ENCODE results near the gene VSTM2L.

VSTM2L gene

DNA sequence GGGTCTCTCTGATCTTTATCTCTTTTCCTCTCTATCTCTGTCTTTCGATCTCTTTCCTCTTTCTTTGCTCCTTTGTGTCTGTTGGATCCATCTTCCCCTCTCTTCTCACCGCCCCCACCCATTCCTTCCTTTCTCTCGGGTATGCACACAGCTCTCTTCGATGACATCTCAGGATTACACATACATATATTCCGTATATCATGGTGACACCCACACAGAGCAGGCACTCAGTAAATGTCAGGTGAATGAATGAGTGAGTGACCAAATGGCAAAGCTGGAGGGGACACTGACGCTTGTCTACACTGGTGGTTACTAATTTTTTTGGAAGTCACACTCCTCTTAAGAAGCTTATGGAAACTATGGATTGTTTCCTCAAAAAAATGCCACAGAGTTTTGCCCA, 9.9 kb downstream of the VSTM2L start:
- in situ Hi-C loops (cut with HindIII; ENCODE audit: low pct_ligation_motif_present, low sequenced_read_pairs) = loop anchor here (10.0 kb wide), 1 partner anchor 82 kb away; no protein-coding TSS in a partner anchor
- DNase-seq = no peak
- TF ChIP-seq, protein P1, sequence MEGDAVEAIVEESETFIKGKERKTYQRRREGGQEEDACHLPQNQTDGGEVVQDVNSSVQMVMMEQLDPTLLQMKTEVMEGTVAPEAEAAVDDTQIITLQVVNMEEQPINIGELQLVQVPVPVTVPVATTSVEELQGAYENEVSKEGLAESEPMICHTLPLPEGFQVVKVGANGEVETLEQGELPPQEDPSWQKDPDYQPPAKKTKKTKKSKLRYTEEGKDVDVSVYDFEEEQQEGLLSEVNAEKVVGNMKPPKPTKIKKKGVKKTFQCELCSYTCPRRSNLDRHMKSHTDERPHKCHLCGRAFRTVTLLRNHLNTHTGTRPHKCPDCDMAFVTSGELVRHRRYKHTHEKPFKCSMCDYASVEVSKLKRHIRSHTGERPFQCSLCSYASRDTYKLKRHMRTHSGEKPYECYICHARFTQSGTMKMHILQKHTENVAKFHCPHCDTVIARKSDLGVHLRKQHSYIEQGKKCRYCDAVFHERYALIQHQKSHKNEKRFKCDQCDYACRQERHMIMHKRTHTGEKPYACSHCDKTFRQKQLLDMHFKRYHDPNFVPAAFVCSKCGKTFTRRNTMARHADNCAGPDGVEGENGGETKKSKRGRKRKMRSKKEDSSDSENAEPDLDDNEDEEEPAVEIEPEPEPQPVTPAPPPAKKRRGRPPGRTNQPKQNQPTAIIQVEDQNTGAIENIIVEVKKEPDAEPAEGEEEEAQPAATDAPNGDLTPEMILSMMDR (IDR thresholded peaks at IDR 0.05; ENCODE audit: low read depth, low read length, missing control alignments) = no peak
- H3K27ac ChIP-seq = no peak overlapping the region
- no peaks in the 10 kb centered on the region for H3K36me3 ChIP-seq (replicated peaks)
- H3K27me3 ChIP-seq (replicated peaks) = peaks cover 34% of the 10 kb centered on the region
- H3K4me3 ChIP-seq (ENCODE audit: low read depth, low read length) = no peak overlapping the region

DNA sequence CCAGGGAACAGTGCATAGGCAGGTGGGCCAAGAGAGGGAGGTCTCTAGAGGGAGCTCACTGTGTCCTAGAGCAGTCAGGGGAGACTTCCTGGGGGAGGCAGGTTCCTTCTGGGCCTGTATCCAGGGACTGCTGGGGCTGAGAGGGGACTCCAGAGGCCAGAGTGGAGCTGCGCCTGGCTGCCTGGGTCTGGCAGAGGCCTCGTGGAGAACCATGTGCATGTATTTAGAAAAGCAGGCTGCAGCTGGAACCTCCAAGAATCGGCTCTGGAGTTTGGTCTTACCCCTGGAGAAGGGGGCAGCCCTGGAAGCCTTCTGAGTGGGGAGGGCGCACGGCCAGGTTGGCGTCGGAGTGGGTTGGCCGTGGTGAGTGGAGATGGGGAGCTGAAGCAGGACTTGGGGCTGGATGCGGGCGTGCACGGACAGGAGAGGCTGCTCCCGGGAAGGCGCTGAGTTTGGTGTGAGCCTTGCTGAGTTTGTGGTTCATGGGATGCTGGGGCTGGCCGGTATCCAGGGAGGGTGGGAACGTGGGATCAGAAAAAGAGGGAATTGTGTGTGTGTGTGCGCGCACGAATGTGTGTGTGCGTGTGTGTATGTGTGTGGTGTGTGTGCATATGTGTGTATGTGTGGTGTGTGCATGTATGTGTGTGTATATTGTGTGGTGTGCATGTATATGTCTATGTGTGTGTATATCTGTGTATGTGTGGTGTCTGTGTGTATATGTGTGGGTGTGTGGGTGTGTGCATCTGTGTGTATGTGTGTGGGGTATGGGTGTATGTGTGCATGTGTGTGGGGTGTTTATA, 10.8 kb downstream of the VSTM2L start:
- no peaks in the 10 kb centered on the region for H3K36me3 ChIP-seq (replicated peaks)
- no peak overlapping the region for H3K4me3 ChIP-seq (ENCODE audit: low read depth, low read length)
- H3K27me3 ChIP-seq (replicated peaks) = peaks cover 42% of the 10 kb centered on the region
- in situ Hi-C loops (cut with HindIII; ENCODE audit: low pct_ligation_motif_present, low sequenced_read_pairs) = loop anchor here (10.0 kb wide), 1 partner anchor 81 kb away; no protein-coding TSS in a partner anchor
- DNase-seq = no peak
- TF ChIP-seq, protein P1 (IDR thresholded peaks at IDR 0.05; ENCODE audit: low read depth, low read length, missing control alignments) = no peak
- no peak overlapping the region for H3K27ac ChIP-seq

DNA sequence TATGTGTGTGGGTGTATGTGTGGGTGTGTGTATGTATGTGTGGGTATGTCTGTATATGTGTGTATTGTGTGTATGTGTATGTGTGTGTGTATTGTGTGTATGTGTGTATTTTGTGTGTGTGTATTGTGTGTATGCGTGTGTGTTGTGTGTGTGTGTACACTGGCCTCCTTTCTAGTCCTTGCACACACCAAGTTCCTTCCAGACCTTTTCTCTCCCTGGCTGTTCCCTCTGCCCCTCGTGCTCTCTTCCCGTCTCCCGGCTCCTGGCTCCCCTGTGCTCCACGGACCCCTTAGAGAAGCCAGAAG, 11.4 kb downstream of the VSTM2L start:
- Histone ChIP-seq H3K36me3 (replicated peaks) (no peaks in the 10 kb centered on the region), H3K4me3 (ENCODE audit: low read depth, low read length) (no peak overlapping the region), H3K27me3 (replicated peaks) (peaks cover 44% of the 10 kb centered on the region), H3K27ac (no peak overlapping the region)
- DNase-seq = no peak
- TF ChIP-seq, protein P1 (IDR thresholded peaks at IDR 0.05; ENCODE audit: low read depth, low read length, missing control alignments) = no peak
- in situ Hi-C loops (cut with HindIII; ENCODE audit: low pct_ligation_motif_present, low sequenced_read_pairs) = loop anchor here (10.0 kb wide), 1 partner anchor 80 kb away; no protein-coding TSS in a partner anchor

DNA sequence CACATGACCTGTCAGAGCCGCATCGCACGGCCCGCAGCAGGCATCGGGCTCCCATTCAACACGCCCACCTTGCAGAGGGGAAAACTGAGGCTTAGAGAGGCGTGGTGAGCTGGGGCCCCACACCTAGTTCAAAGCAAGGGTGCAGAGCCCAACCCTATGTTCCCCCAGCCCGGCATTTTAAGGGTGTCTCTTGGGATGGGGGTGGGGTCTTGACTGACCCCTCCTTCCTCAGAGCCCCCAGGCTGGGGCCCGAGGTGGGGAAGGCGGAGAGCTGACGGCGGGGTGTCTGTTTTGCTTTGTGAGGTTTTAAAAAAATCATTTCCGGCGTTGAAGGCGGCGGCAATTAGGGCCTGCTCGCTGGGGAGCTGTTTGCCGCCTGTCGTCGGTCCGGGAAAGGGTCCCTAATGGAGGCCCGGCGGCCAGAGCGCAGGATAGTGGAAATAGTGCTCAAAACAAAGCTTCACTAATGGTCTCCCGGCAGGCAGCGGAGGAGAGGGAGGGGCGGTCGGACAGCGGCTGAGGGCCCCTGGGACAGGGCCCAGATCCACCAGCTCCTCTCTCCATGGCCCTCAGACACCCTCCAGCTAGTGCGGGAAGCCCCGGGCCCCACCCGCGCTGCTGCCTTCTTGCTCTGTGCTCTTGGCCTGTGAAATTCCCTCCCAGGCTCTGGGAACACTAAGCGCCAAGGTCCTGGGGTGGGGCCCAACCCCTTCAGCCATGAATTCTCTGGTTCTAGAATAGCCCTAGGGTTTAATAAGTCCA, 11.9 kb downstream of the VSTM2L start:
- in situ Hi-C loops (cut with HindIII; ENCODE audit: low pct_ligation_motif_present, low sequenced_read_pairs) = loop anchor here (10.0 kb wide), 1 partner anchor 80 kb away; no protein-coding TSS in a partner anchor
- no peaks in the 10 kb centered on the region for H3K36me3 ChIP-seq (replicated peaks)
- DNase-seq = no peak
- H3K4me3 ChIP-seq (ENCODE audit: low read depth, low read length) = peak overlapping the region; percentile 15
- peaks cover 46% of the 10 kb centered on the region for H3K27me3 ChIP-seq (replicated peaks)
- no peak overlapping the region for H3K27ac ChIP-seq
- TF ChIP-seq, protein P1 (IDR thresholded peaks at IDR 0.05; ENCODE audit: low read depth, low read length, missing control alignments) = peak; percentile 7

DNA sequence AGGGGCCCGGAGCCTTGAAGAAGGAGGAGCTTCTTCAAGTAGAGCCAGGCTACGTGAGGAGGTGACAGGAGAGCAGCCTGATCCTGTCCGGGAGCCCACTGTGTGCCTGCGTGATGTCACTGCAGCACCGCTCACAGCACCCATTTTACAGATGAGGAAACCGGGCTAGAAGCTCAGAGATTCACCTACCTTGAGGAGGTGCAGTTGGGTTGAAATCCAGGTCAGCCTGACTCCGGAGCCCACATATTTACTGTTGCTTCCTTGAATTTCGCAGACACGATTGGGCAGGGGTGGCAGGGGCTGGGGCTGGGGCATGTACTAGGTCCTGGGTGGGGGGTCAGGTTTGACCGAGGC, 12.5 kb downstream of the VSTM2L start:
- TF ChIP-seq, protein P1 (IDR thresholded peaks at IDR 0.05; ENCODE audit: low read depth, low read length, missing control alignments) = no peak
- DNase-seq = no peak
- in situ Hi-C loops (cut with HindIII; ENCODE audit: low pct_ligation_motif_present, low sequenced_read_pairs) = loop anchor here (10.0 kb wide), 1 partner anchor 79 kb away; no protein-coding TSS in a partner anchor
- Histone ChIP-seq H3K27me3 (replicated peaks) (peaks cover 46% of the 10 kb centered on the region), H3K4me3 (ENCODE audit: low read depth, low read length) (no peak overlapping the region), H3K36me3 (replicated peaks) (no peaks in the 10 kb centered on the region), H3K27ac (no peak overlapping the region)
